CD4-positive, alpha-beta T cell (primary cell): ENCODE data around the gene FASTK. TPM values are rescaled to one million over a fixed set of nuclear protein-coding genes. Genes with fewer than 3 reads are reported as not detected.

Experiments
- ATAC-seq: fragments of 200-7000 bp; cut with Tn5 transposase; one replicate; pipeline ENCODE4 v1.10.0; 2022; ENCODE audit warnings: mild to moderate bottlenecking; ENCODE audit not compliant: poor library complexity
- CTCF ChIA-PET: fragments of 350-600 bp; sonication (Branson Sonifier 250); formaldehyde crosslinking; loops from one replicate; lab custom pipeline; 2021; ENCODE audit warnings: antibody characterized with exemption, inconsistent platforms; lab: Charles Lee
- POLR2A ChIA-PET: fragments of 350-600 bp; sonication (Branson Sonifier 250); formaldehyde crosslinking; loops from one replicate; lab custom pipeline; 2021; ENCODE audit warnings: antibody characterized with exemption, inconsistent platforms; lab: Charles Lee
- DNase-seq, 14 experiments: peaks; one replicate each; pipeline ENCODE4 v3.0.0-alpha.2; 2013 to 2020; ENCODE audit warnings: mixed read lengths in 2 of 14
- H3K27ac ChIP-seq, 2 donors: one replicate each; pipeline versions ENCODE4 v1.5.1 to v1.7.0; 2013; ENCODE audit warnings: low read length in 2 of 2, low read depth in 1 of 2, mild to moderate bottlenecking in 1 of 2
- H3K27me3 ChIP-seq, 2 experiments: 1 replicate in 1 of 2; 2 replicates in 1 of 2; pipeline versions ENCODE4 v1.6.1 to v1.7.0; 2013; ENCODE audit warnings: low read length in 2 of 2, control low read depth in 1 of 2, mild to moderate bottlenecking in 1 of 2, moderate library complexity in 1 of 2; ENCODE audit not compliant: insufficient read depth in 2 of 2, control insufficient read depth in 1 of 2
- H3K36me3 ChIP-seq: one replicate; pipeline ENCODE4 v1.6.1; 2013; ENCODE audit warnings: low read length, control low read depth; ENCODE audit not compliant: insufficient read depth
- H3K4me1 ChIP-seq: one replicate; pipeline ENCODE4 v1.6.1; 2013; ENCODE audit warnings: low read length, control low read depth; ENCODE audit not compliant: insufficient read depth
- H3K4me3 ChIP-seq: one replicate; pipeline ENCODE4 v1.5.1; 2013; ENCODE audit warnings: mild to moderate bottlenecking, low read length, moderate library complexity
- H3K9me3 ChIP-seq, 2 experiments: 1 replicate in 1 of 2; 2 replicates in 1 of 2; pipeline versions ENCODE4 v1.6.1 to v1.7.0; 2013; ENCODE audit warnings: low read length in 2 of 2, mild to moderate bottlenecking in 2 of 2, control low read depth in 1 of 2, moderate library complexity in 1 of 2; ENCODE audit not compliant: control insufficient read depth in 1 of 2, insufficient read depth in 1 of 2
- H3K27ac Mint-ChIP-seq: one replicate; pipeline ENCODE4 v1.8.0; 2020; ENCODE audit warnings: mixed read lengths
- H3K27me3 Mint-ChIP-seq: one replicate; pipeline ENCODE4 v1.8.0; 2021; ENCODE audit warnings: mixed read lengths
- H3K36me3 Mint-ChIP-seq: one replicate; pipeline ENCODE4 v1.8.0; 2021; ENCODE audit warnings: low read depth, mixed read lengths
- H3K4me1 Mint-ChIP-seq: one replicate; pipeline ENCODE4 v1.8.0; 2021; ENCODE audit warnings: low read depth, mixed read lengths
- H3K4me3 Mint-ChIP-seq: one replicate; pipeline ENCODE4 v1.8.0; 2020; ENCODE audit warnings: mild to moderate bottlenecking, mixed read lengths
- H3K9me3 Mint-ChIP-seq: one replicate; pipeline ENCODE4 v1.8.0; 2020; ENCODE audit warnings: mixed read lengths
- CTCF ChIP-seq: fragments of 200-600 bp; IDR thresholded peaks from one replicate; pipeline ENCODE4 v1.8.0; 2022; ENCODE audit warnings: antibody characterized with exemption, mild to moderate bottlenecking
- intact Hi-C, 2 experiments: fragments of 100-400 bp; cut with DNase I in 1 of 2; cut with micrococcal nuclease in 1 of 2; formaldehyde crosslinking; loops; one replicate each; pipeline versions ENCODE4 v1.15.1 to v1.9.0; 2023 to 2025; cut with DNase I, micrococcal nuclease
- total RNA-seq, 174 experiments: library from RNA in 2 of 174; stranded (reverse) in 2 of 174; gene quantifications; one replicate each; pipeline ENCODE4 v1.2.3 and lab custom pipeline; 2021 to 2026

The FASTK gene
- total RNA-seq, 2 experiments from 2014 or later, result 82.2 to 84.2 TPM

- Mint-ChIP-seq H3K27ac (no peak overlapping the region), H3K4me3 (no peak overlapping the region), H3K36me3 (no peaks in the 10 kb centered on the region), H3K9me3 (no peaks in the 10 kb centered on the region), H3K27me3 (no peaks in the 10 kb centered on the region), H3K4me1 (peaks cover 24% of the 10 kb centered on the region)
- ChIA-PET POLR2A (interaction anchor here (1.1 kb wide), 1 partner anchor 25 kb away, joined by 3 read pairs; the partner anchor contains the start of gene ABCB8), CTCF (no interaction called here)
- Histone ChIP-seq H3K36me3 (no peaks in the 10 kb centered on the region), H3K4me3 (no peak overlapping the region), H3K4me1 (peaks cover 38% of the 10 kb centered on the region), H3K27ac (no peak overlapping the region), H3K9me3 (no peaks in the 10 kb centered on the region), H3K27me3 (no peaks in the 10 kb centered on the region)
- intact Hi-C loops, result loop anchor here in 1 of 2 experiments (10.0 kb wide), 1 partner anchor 1338 kb away; a partner anchor contains a TSS
- ATAC-seq (no peak), DNase-seq (no peak)
- no peak for TF ChIP-seq CTCF
These were observed 27.5 kb downstream of the FASTK start for GRCh38 chr7:151053096-151053495.

- peaks cover 23% of the 10 kb centered on the region for H3K4me1 ChIP-seq
- DNase-seq (peak; percentile 23 to 87 (median 51)), ATAC-seq (peak; percentile 95)
- H3K9me3 Mint-ChIP-seq, result no peaks in the 10 kb centered on the region
- no peak overlapping the region for H3K4me3 Mint-ChIP-seq
- intact Hi-C loops, result loop anchor here in 1 of 2 experiments (10.0 kb wide), 1 partner anchor 1336 kb away; a partner anchor contains a TSS
- no peaks in the 10 kb centered on the region for H3K36me3 ChIP-seq
- no peaks in the 10 kb centered on the region for H3K9me3 ChIP-seq
- H3K27me3 ChIP-seq, result no peaks in the 10 kb centered on the region
- no peaks in the 10 kb centered on the region for H3K27me3 Mint-ChIP-seq
- H3K27ac Mint-ChIP-seq, result no peak overlapping the region
- CTCF ChIA-PET, result interaction anchor here (0.6 to 1.6 kb wide), 4 partner anchors 19 to 44 kb away, joined by 3 to 4 read pairs (median 4); partner anchors contain the start of gene ABCB8
- H3K4me3 ChIP-seq, result no peak overlapping the region
- no peak overlapping the region for H3K27ac ChIP-seq
- TF ChIP-seq CTCF, result no peak
- POLR2A ChIA-PET, result interaction anchor here (0.6 to 1.3 kb wide), 5 partner anchors 9 to 32 kb away, joined by 3 to 5 read pairs (median 4); partner anchors contain the start of genes ABCB8, FASTK and SLC4A2
- H3K4me1 Mint-ChIP-seq, result peaks cover 12% of the 10 kb centered on the region
- no peaks in the 10 kb centered on the region for H3K36me3 Mint-ChIP-seq
These were observed 29.5 kb downstream of the FASTK start for GRCh38 chr7:151051108-151051507.

GRCh38 chr7:151048911-151049463 lies 31.6 kb downstream of the FASTK start:
- Histone ChIP-seq H3K36me3 (peaks cover 7% of the 10 kb centered on the region), H3K27me3 (no peaks in the 10 kb centered on the region), H3K4me1 (peaks cover 23% of the 10 kb centered on the region), H3K27ac (no peak overlapping the region), H3K4me3 (no peak overlapping the region), H3K9me3 (no peaks in the 10 kb centered on the region)
- no peak overlapping the region for H3K27ac Mint-ChIP-seq
- intact Hi-C loops, result no loop called here
- no peak for ATAC-seq
- no peak for TF ChIP-seq CTCF
- H3K27me3 Mint-ChIP-seq, result no peaks in the 10 kb centered on the region
- no peaks in the 10 kb centered on the region for H3K9me3 Mint-ChIP-seq
- no peak for DNase-seq
- peaks cover 7% of the 10 kb centered on the region for H3K4me1 Mint-ChIP-seq
- peaks cover 18% of the 10 kb centered on the region for H3K36me3 Mint-ChIP-seq
- ChIA-PET POLR2A (interaction anchor here (0.7 kb wide), 1 partner anchor 9 kb away, joined by 3 read pairs; no protein-coding TSS in a partner anchor), CTCF (no interaction called here)
- H3K4me3 Mint-ChIP-seq, result no peak overlapping the region
